ENCODE results near the gene PRR36.
A peak's percentile ranks its signal among the peaks of the same experiment; 100 is the strongest.

PRR36 gene

GRCh38 chr19:7907544-7907943 lies 33.4 kb upstream of the PRR36 start:
- Histone ChIP-seq H2BK5ac (ENCODE audit: low read depth, low read length, poor library complexity) (no peak overlapping the region), H3K4me1 (ENCODE audit: control insufficient read depth in 1 of 2, insufficient read depth in 2 of 2, low read length in 2 of 2) (peaks cover 12 to 15% of the 10 kb centered on the region in 2 experiments), H3K4ac (ENCODE audit: low read depth, low read length) (no peak overlapping the region), H3K79me1 (ENCODE audit: low read length) (peaks cover 16% of the 10 kb centered on the region), H2BK12ac (ENCODE audit: low read length) (no peak overlapping the region), H2AFZ (ENCODE audit: insufficient read depth, low read length, poor library complexity) (no peak overlapping the region), H4K8ac (ENCODE audit: low read depth, low read length) (no peak overlapping the region), H3K4me2 (ENCODE audit: low read length) (no peak overlapping the region), H3K27ac (ENCODE audit: low read depth, low read length) (no peak overlapping the region), H3K14ac (ENCODE audit: low read length) (no peak overlapping the region), H2AK5ac (ENCODE audit: low read length) (no peak overlapping the region), H3K9ac (ENCODE audit: low read length) (no peak overlapping the region), H3K79me2 (ENCODE audit: control insufficient read depth, insufficient read depth, low read length, poor library complexity) (peaks cover 17% of the 10 kb centered on the region), H4K12ac (ENCODE audit: low read depth, low read length) (no peak overlapping the region), H2BK120ac (ENCODE audit: insufficient read depth, low read length, poor library complexity) (no peak overlapping the region), H3K36me3 (ENCODE audit: control insufficient read depth in 1 of 2, insufficient read depth in 2 of 2, low read length in 2 of 2) (peaks cover 40% of the 10 kb centered on the region in 2 experiments), H3K23ac (ENCODE audit: low read length) (no peak overlapping the region), H3K4me3 (ENCODE audit: low read depth, low read length) (no peak overlapping the region), H3K18ac (ENCODE audit: low read length) (no peak overlapping the region), H3K27me3 (ENCODE audit: insufficient read depth, low read length) (no peaks in the 10 kb centered on the region), H4K91ac (ENCODE audit: low read depth, low read length) (no peak overlapping the region), H3K9me3 (ENCODE audit: insufficient read depth, low read depth, low read length) (peaks cover 2% of the 10 kb centered on the region)
- WGBS (ENCODE audit: extremely low coverage, insufficient coverage, insufficient read length): no CpG with 5 or more reads among the region's 11 CpGs
- DNase-seq: no peak

- Histone ChIP-seq H3K9ac (ENCODE audit: low read length) (no peak overlapping the region), H3K14ac (ENCODE audit: low read length) (no peak overlapping the region), H4K12ac (ENCODE audit: low read depth, low read length) (no peak overlapping the region), H3K4me1 (ENCODE audit: control insufficient read depth in 1 of 2, insufficient read depth in 2 of 2, low read length in 2 of 2) (peaks cover 13 to 15% of the 10 kb centered on the region in 2 experiments), H2BK5ac (ENCODE audit: low read depth, low read length, poor library complexity) (no peak overlapping the region), H3K79me1 (ENCODE audit: low read length) (peaks cover 16% of the 10 kb centered on the region), H3K4me3 (ENCODE audit: low read depth, low read length) (no peak overlapping the region), H3K79me2 (ENCODE audit: control insufficient read depth, insufficient read depth, low read length, poor library complexity) (peaks cover 17% of the 10 kb centered on the region), H3K27me3 (ENCODE audit: insufficient read depth, low read length) (no peaks in the 10 kb centered on the region), H2BK120ac (ENCODE audit: insufficient read depth, low read length, poor library complexity) (no peak overlapping the region), H4K91ac (ENCODE audit: low read depth, low read length) (no peak overlapping the region), H4K8ac (ENCODE audit: low read depth, low read length) (no peak overlapping the region), H3K18ac (ENCODE audit: low read length) (no peak overlapping the region), H3K4ac (ENCODE audit: low read depth, low read length) (no peak overlapping the region), H3K9me3 (ENCODE audit: insufficient read depth, low read depth, low read length) (peaks cover 2% of the 10 kb centered on the region), H2BK12ac (ENCODE audit: low read length) (no peak overlapping the region), H3K4me2 (ENCODE audit: low read length) (no peak overlapping the region), H3K27ac (ENCODE audit: low read depth, low read length) (no peak overlapping the region), H2AFZ (ENCODE audit: insufficient read depth, low read length, poor library complexity) (no peak overlapping the region), H2AK5ac (ENCODE audit: low read length) (no peak overlapping the region), H3K36me3 (ENCODE audit: control insufficient read depth in 1 of 2, insufficient read depth in 2 of 2, low read length in 2 of 2) (peaks cover 37% of the 10 kb centered on the region in 2 experiments), H3K23ac (ENCODE audit: low read length) (no peak overlapping the region)
- WGBS (ENCODE audit: extremely low coverage, insufficient coverage, insufficient read length): no CpG with 5 or more reads among the region's 19 CpGs
- no peak for DNase-seq
Measured at GRCh38 chr19:7907122-7907521, 32.9 kb upstream of the PRR36 start.

GRCh38 chr19:7905859-7906258 lies 31.7 kb upstream of the PRR36 start:
- no peak overlapping the region for H2BK12ac ChIP-seq (ENCODE audit: low read length)
- DNase-seq: no peak
- no peak overlapping the region for H2AFZ ChIP-seq (ENCODE audit: insufficient read depth, low read length, poor library complexity)
- peaks cover 13 to 15% of the 10 kb centered on the region in 2 experiments for H3K4me1 ChIP-seq (ENCODE audit: control insufficient read depth in 1 of 2, insufficient read depth in 2 of 2, low read length in 2 of 2)
- H3K14ac ChIP-seq (ENCODE audit: low read length): no peak overlapping the region
- H4K91ac ChIP-seq (ENCODE audit: low read depth, low read length): no peak overlapping the region
- H3K23ac ChIP-seq (ENCODE audit: low read length): no peak overlapping the region
- peaks cover 16% of the 10 kb centered on the region for H3K79me1 ChIP-seq (ENCODE audit: low read length)
- H3K36me3 ChIP-seq (ENCODE audit: control insufficient read depth in 1 of 2, insufficient read depth in 2 of 2, low read length in 2 of 2): peaks cover 25 to 26% of the 10 kb centered on the region in 2 experiments
- H3K4me3 ChIP-seq (ENCODE audit: low read depth, low read length): no peak overlapping the region
- no peak overlapping the region for H2BK120ac ChIP-seq (ENCODE audit: insufficient read depth, low read length, poor library complexity)
- H3K9me3 ChIP-seq (ENCODE audit: insufficient read depth, low read depth, low read length): peaks cover 2% of the 10 kb centered on the region
- H2AK5ac ChIP-seq (ENCODE audit: low read length): no peak overlapping the region
- no peak overlapping the region for H4K8ac ChIP-seq (ENCODE audit: low read depth, low read length)
- no peak overlapping the region for H3K27ac ChIP-seq (ENCODE audit: low read depth, low read length)
- H2BK5ac ChIP-seq (ENCODE audit: low read depth, low read length, poor library complexity): no peak overlapping the region
- no peak overlapping the region for H4K12ac ChIP-seq (ENCODE audit: low read depth, low read length)
- H3K4ac ChIP-seq (ENCODE audit: low read depth, low read length): no peak overlapping the region
- H3K18ac ChIP-seq (ENCODE audit: low read length): no peak overlapping the region
- no CpG with 5 or more reads among the region's 10 CpGs for WGBS (ENCODE audit: extremely low coverage, insufficient coverage, insufficient read length)
- H3K79me2 ChIP-seq (ENCODE audit: control insufficient read depth, insufficient read depth, low read length, poor library complexity): peaks cover 17% of the 10 kb centered on the region
- H3K4me2 ChIP-seq (ENCODE audit: low read length): no peak overlapping the region
- H3K9ac ChIP-seq (ENCODE audit: low read length): no peak overlapping the region
- no peaks in the 10 kb centered on the region for H3K27me3 ChIP-seq (ENCODE audit: insufficient read depth, low read length)

- H3K18ac ChIP-seq (ENCODE audit: low read length): no peak overlapping the region
- no peak overlapping the region for H4K91ac ChIP-seq (ENCODE audit: low read depth, low read length)
- no peak overlapping the region for H3K14ac ChIP-seq (ENCODE audit: low read length)
- H4K8ac ChIP-seq (ENCODE audit: low read depth, low read length): no peak overlapping the region
- no peak overlapping the region for H2BK5ac ChIP-seq (ENCODE audit: low read depth, low read length, poor library complexity)
- H3K79me1 ChIP-seq (ENCODE audit: low read length): peaks cover 16% of the 10 kb centered on the region
- H3K79me2 ChIP-seq (ENCODE audit: control insufficient read depth, insufficient read depth, low read length, poor library complexity): peaks cover 17% of the 10 kb centered on the region
- peak overlapping the region; percentile 71 for H3K4ac ChIP-seq (ENCODE audit: low read depth, low read length)
- no peak overlapping the region for H3K4me3 ChIP-seq (ENCODE audit: low read depth, low read length)
- H2AK5ac ChIP-seq (ENCODE audit: low read length): no peak overlapping the region
- no peaks in the 10 kb centered on the region for H3K27me3 ChIP-seq (ENCODE audit: insufficient read depth, low read length)
- DNase-seq: no peak
- H4K12ac ChIP-seq (ENCODE audit: low read depth, low read length): no peak overlapping the region
- no peak overlapping the region for H2AFZ ChIP-seq (ENCODE audit: insufficient read depth, low read length, poor library complexity)
- no peak overlapping the region for H2BK120ac ChIP-seq (ENCODE audit: insufficient read depth, low read length, poor library complexity)
- no peak overlapping the region for H3K23ac ChIP-seq (ENCODE audit: low read length)
- peaks cover 19 to 20% of the 10 kb centered on the region in 2 experiments for H3K36me3 ChIP-seq (ENCODE audit: control insufficient read depth in 1 of 2, insufficient read depth in 2 of 2, low read length in 2 of 2)
- WGBS (ENCODE audit: extremely low coverage, insufficient coverage, insufficient read length): no CpG with 5 or more reads among the region's 10 CpGs
- H3K9ac ChIP-seq (ENCODE audit: low read length): no peak overlapping the region
- H3K27ac ChIP-seq (ENCODE audit: low read depth, low read length): no peak overlapping the region
- H2BK12ac ChIP-seq (ENCODE audit: low read length): no peak overlapping the region
- H3K4me2 ChIP-seq (ENCODE audit: low read length): no peak overlapping the region
- H3K4me1 ChIP-seq (ENCODE audit: control insufficient read depth in 1 of 2, insufficient read depth in 2 of 2, low read length in 2 of 2): peaks cover 13 to 15% of the 10 kb centered on the region in 2 experiments
- H3K9me3 ChIP-seq (ENCODE audit: insufficient read depth, low read depth, low read length): peaks cover 2% of the 10 kb centered on the region
Measured at GRCh38 chr19:7905268-7905667, 31.1 kb upstream of the PRR36 start.

Data from trophoblast cell (in vitro differentiated cells and primary cell).